Nephron (organoid): ENCODE measurements around the gene TEX52.

Experiments
- H3K27ac Mint-ChIP-seq, 3 experiments: 2 replicates each; pipeline ENCODE4 v1.8.0; 2020; ENCODE audit warnings: mixed read lengths in 3 of 3, mild to moderate bottlenecking in 2 of 3, moderate library complexity in 1 of 3
- H3K27me3 Mint-ChIP-seq: 2 replicates; pipeline ENCODE4 v1.8.0; 2021; ENCODE audit warnings: low read depth, mild to moderate bottlenecking, moderate library complexity, mixed read lengths
- H3K36me3 Mint-ChIP-seq: 2 replicates; pipeline ENCODE4 v1.8.0; 2020; ENCODE audit warnings: low read depth, mixed read lengths
- H3K4me1 Mint-ChIP-seq: 2 replicates; pipeline ENCODE4 v1.8.0; 2020; ENCODE audit warnings: mixed read lengths
- H3K4me3 Mint-ChIP-seq, 3 experiments: 2 replicates each; pipeline ENCODE4 v1.8.0; 2020; ENCODE audit warnings: mild to moderate bottlenecking in 3 of 3, mixed read lengths in 3 of 3, moderate library complexity in 2 of 3
- H3K9me3 Mint-ChIP-seq: 2 replicates; pipeline ENCODE4 v1.8.0; 2020; ENCODE audit warnings: mixed read lengths
- CTCF ChIP-seq, 3 experiments: fragments of 200-600 bp; sonication (generic); IDR thresholded peaks; one replicate each; pipeline ENCODE4 v1.5.0; 2021; ENCODE audit warnings: antibody characterized with exemption in 3 of 3; ENCODE audit not compliant: unreplicated experiment in 3 of 3

TEX52 gene

GRCh38 chr12:2854669-2855453 lies 2.0 kb downstream of the TEX52 start:
- Mint-ChIP-seq H3K27me3 (peaks cover 5% of the 10 kb centered on the region), H3K36me3 (peaks cover 10% of the 10 kb centered on the region), H3K4me3 (no peak overlapping the region), H3K4me1 (peaks cover 16% of the 10 kb centered on the region), H3K27ac (no peak overlapping the region), H3K9me3 (no peaks in the 10 kb centered on the region)
- no peak for TF ChIP-seq CTCF (IDR thresholded peaks at IDR 0.05; ENCODE audit: unreplicated experiment in 3 of 3)

- no peak overlapping the region for H3K4me3 Mint-ChIP-seq
- H3K27me3 Mint-ChIP-seq = peaks cover 5% of the 10 kb centered on the region
- H3K9me3 Mint-ChIP-seq = no peaks in the 10 kb centered on the region
- peak; percentile 77 to 86 (median 86) for TF ChIP-seq CTCF (IDR thresholded peaks at IDR 0.05; ENCODE audit: unreplicated experiment in 3 of 3)
- no peak overlapping the region for H3K27ac Mint-ChIP-seq
- peaks cover 26% of the 10 kb centered on the region for H3K4me1 Mint-ChIP-seq
- peaks cover 2% of the 10 kb centered on the region for H3K36me3 Mint-ChIP-seq
Measured at GRCh38 chr12:2853626-2854025, 3.2 kb downstream of the TEX52 start.

- Mint-ChIP-seq H3K4me3 (no peak overlapping the region), H3K36me3 (no peaks in the 10 kb centered on the region), H3K4me1 (peaks cover 36% of the 10 kb centered on the region)
Measured at GRCh38 chr12:2851931-2852330, 4.9 kb downstream of the TEX52 start.

GRCh38 chr12:2845280-2845679 lies 11.6 kb downstream of the TEX52 start:
- peak overlapping the region; percentile 6 to 65 (median 37) for H3K27ac Mint-ChIP-seq
- H3K4me1 Mint-ChIP-seq = peaks cover 39% of the 10 kb centered on the region
- H3K4me3 Mint-ChIP-seq = no peak overlapping the region
- H3K27me3 Mint-ChIP-seq = no peaks in the 10 kb centered on the region
- no peaks in the 10 kb centered on the region for H3K9me3 Mint-ChIP-seq
- TF ChIP-seq CTCF (IDR thresholded peaks at IDR 0.05; ENCODE audit: unreplicated experiment in 3 of 3) = no peak
- no peaks in the 10 kb centered on the region for H3K36me3 Mint-ChIP-seq

More at GRCh38 chr12:2851931-2852330, 4.9 kb downstream of the TEX52 start:
- Mint-ChIP-seq H3K9me3 (no peaks in the 10 kb centered on the region), H3K27ac (no peak overlapping the region), H3K27me3 (peaks cover 5% of the 10 kb centered on the region)
- TF ChIP-seq CTCF (IDR thresholded peaks at IDR 0.05; ENCODE audit: unreplicated experiment in 3 of 3) = no peak

GRCh38 chr12:2844786-2845185 lies 12.1 kb downstream of the TEX52 start:
- no peak for TF ChIP-seq CTCF (IDR thresholded peaks at IDR 0.05; ENCODE audit: unreplicated experiment in 3 of 3)
- Mint-ChIP-seq H3K4me3 (peak overlapping the region in 1 of 3 experiments; percentile 11), H3K27me3 (no peaks in the 10 kb centered on the region), H3K27ac (peak overlapping the region; percentile 6 to 65 (median 37)), H3K4me1 (peaks cover 37% of the 10 kb centered on the region), H3K36me3 (peaks cover under 1% of the 10 kb centered on the region), H3K9me3 (no peaks in the 10 kb centered on the region)

GRCh38 chr12:2842948-2843347 lies 13.9 kb downstream of the TEX52 start:
- H3K36me3 Mint-ChIP-seq = peaks cover 4% of the 10 kb centered on the region
- TF ChIP-seq CTCF (IDR thresholded peaks at IDR 0.05; ENCODE audit: unreplicated experiment in 3 of 3) = no peak
- H3K27ac Mint-ChIP-seq = no peak overlapping the region
- H3K9me3 Mint-ChIP-seq = no peaks in the 10 kb centered on the region
- peaks cover 21% of the 10 kb centered on the region for H3K4me1 Mint-ChIP-seq
- H3K4me3 Mint-ChIP-seq = no peak overlapping the region
- H3K27me3 Mint-ChIP-seq = no peaks in the 10 kb centered on the region
